ENCODE results near the gene C1orf122. TPM values are rescaled to one million over a fixed set of nuclear protein-coding genes. Genes with fewer than 3 reads are reported as not detected.

The C1orf122 gene
- total RNA-seq, 1 experiment from 2014 or later: 72.5 TPM

GRCh38 chr1:37761416-37762095 is 46.0 kb upstream of the C1orf122 start:
- H2AFZ ChIP-seq (ENCODE audit: low read length): no peak overlapping the region
- no peaks in the 10 kb centered on the region for H3K9me3 ChIP-seq (ENCODE audit: low read length)
- no peak overlapping the region for H3K4me2 ChIP-seq (ENCODE audit: low read length)
- TF ChIP-seq EZH2 (IDR thresholded peaks at IDR 0.05; ENCODE audit: low read length, unreplicated experiment) (no peak), EZH2phosphoT487 (IDR thresholded peaks at IDR 0.05; ENCODE audit: borderline replicate concordance, low read length) (no peak), CTCF (conservative IDR thresholded peaks at IDR 0.05; ENCODE audit: low read depth, low read length) (no peak)
- DNase-seq (no peak), ATAC-seq (no peak)
- peaks cover 28% of the 10 kb centered on the region for H3K27me3 ChIP-seq (ENCODE audit: low read length)
- no peaks in the 10 kb centered on the region for H3K79me2 ChIP-seq (ENCODE audit: low read length)
- H3K9me2 ChIP-seq (replicated peaks; ENCODE audit: low read length): no peaks in the 10 kb centered on the region
- no peaks in the 10 kb centered on the region for H4K20me1 ChIP-seq (ENCODE audit: low read length)
- no peak overlapping the region for H3K27ac ChIP-seq (ENCODE audit: low read length)
- intact Hi-C loops (cut with micrococcal nuclease): no loop called here
- POLR2A ChIA-PET (ENCODE audit: unreplicated experiment): no interaction called here
- H3K36me3 ChIP-seq (ENCODE audit: low read depth, low read length): no peaks in the 10 kb centered on the region
- H3K9ac ChIP-seq (ENCODE audit: low read length): no peak overlapping the region
- H3F3A ChIP-seq (ENCODE audit: low read length, unreplicated experiment): no peaks in the 10 kb centered on the region
- BruUV-seq (replicated peaks): no TSS peak
- peaks cover 6% of the 10 kb centered on the region for H3K4me1 ChIP-seq (ENCODE audit: insufficient read depth, low read length)
- no peak overlapping the region for H3K4me3 ChIP-seq (ENCODE audit: low read length)
- CTCF ChIA-PET: no interaction called here

- Histone ChIP-seq H3K27ac (ENCODE audit: low read length) (no peak overlapping the region), H3K4me1 (ENCODE audit: insufficient read depth, low read length) (peaks cover 6% of the 10 kb centered on the region), H3K9ac (ENCODE audit: low read length) (no peak overlapping the region), H2AFZ (ENCODE audit: low read length) (no peak overlapping the region), H4K20me1 (ENCODE audit: low read length) (no peaks in the 10 kb centered on the region), H3K79me2 (ENCODE audit: low read length) (no peaks in the 10 kb centered on the region), H3K36me3 (ENCODE audit: low read depth, low read length) (no peaks in the 10 kb centered on the region), H3K9me2 (replicated peaks; ENCODE audit: low read length) (no peaks in the 10 kb centered on the region), H3K9me3 (ENCODE audit: low read length) (no peaks in the 10 kb centered on the region), H3K4me2 (ENCODE audit: low read length) (no peak overlapping the region), H3F3A (ENCODE audit: low read length, unreplicated experiment) (no peaks in the 10 kb centered on the region), H3K27me3 (ENCODE audit: low read length) (peaks cover 38% of the 10 kb centered on the region), H3K4me3 (ENCODE audit: low read length) (no peak overlapping the region)
- DNase-seq (no peak), ATAC-seq (no peak)
- TF ChIP-seq CTCF (conservative IDR thresholded peaks at IDR 0.05; ENCODE audit: low read depth, low read length) (no peak), EZH2phosphoT487 (IDR thresholded peaks at IDR 0.05; ENCODE audit: borderline replicate concordance, low read length) (no peak), EZH2 (IDR thresholded peaks at IDR 0.05; ENCODE audit: low read length, unreplicated experiment) (no peak)
- intact Hi-C loops (cut with micrococcal nuclease): no loop called here
- CTCF ChIA-PET: no interaction called here
- no TSS peak for BruUV-seq (replicated peaks)
- POLR2A ChIA-PET (ENCODE audit: unreplicated experiment): no interaction called here
Measured at GRCh38 chr1:37762516-37762915, 45.1 kb upstream of the C1orf122 start.

- H3K27me3 ChIP-seq (ENCODE audit: low read length): peaks cover 45% of the 10 kb centered on the region
- H3F3A ChIP-seq (ENCODE audit: low read length, unreplicated experiment): no peaks in the 10 kb centered on the region
- DNase-seq (no peak), ATAC-seq (no peak)
- H3K9me3 ChIP-seq (ENCODE audit: low read length): no peaks in the 10 kb centered on the region
- H3K9me2 ChIP-seq (replicated peaks; ENCODE audit: low read length): no peaks in the 10 kb centered on the region
- H2AFZ ChIP-seq (ENCODE audit: low read length): no peak overlapping the region
- no peaks in the 10 kb centered on the region for H3K79me2 ChIP-seq (ENCODE audit: low read length)
- no peak for TF ChIP-seq CTCF (conservative IDR thresholded peaks at IDR 0.05; ENCODE audit: low read depth, low read length)
- TF ChIP-seq EZH2phosphoT487 (IDR thresholded peaks at IDR 0.05; ENCODE audit: borderline replicate concordance, low read length): no peak
- TF ChIP-seq EZH2 (IDR thresholded peaks at IDR 0.05; ENCODE audit: low read length, unreplicated experiment): no peak
- no TSS peak for BruUV-seq (replicated peaks)
- peaks cover 6% of the 10 kb centered on the region for H3K4me1 ChIP-seq (ENCODE audit: insufficient read depth, low read length)
- no peaks in the 10 kb centered on the region for H3K36me3 ChIP-seq (ENCODE audit: low read depth, low read length)
- no peak overlapping the region for H3K4me3 ChIP-seq (ENCODE audit: low read length)
- no peak overlapping the region for H3K9ac ChIP-seq (ENCODE audit: low read length)
- no peaks in the 10 kb centered on the region for H4K20me1 ChIP-seq (ENCODE audit: low read length)
- ChIA-PET POLR2A (ENCODE audit: unreplicated experiment) (no interaction called here), CTCF (no interaction called here)
- no peak overlapping the region for H3K4me2 ChIP-seq (ENCODE audit: low read length)
- no peak overlapping the region for H3K27ac ChIP-seq (ENCODE audit: low read length)
- intact Hi-C loops (cut with micrococcal nuclease): no loop called here
Measured at GRCh38 chr1:37763791-37764413, 43.7 kb upstream of the C1orf122 start.

All from PC-3 (cell line).